Measurements from ENCODE around the gene TSPAN31.
"Not testable (repeated sequence)": the region's sequence is repeated elsewhere in the genome, so short reads cannot be mapped to it uniquely, and the experiment has no call there.

TSPAN31 gene

DNA sequence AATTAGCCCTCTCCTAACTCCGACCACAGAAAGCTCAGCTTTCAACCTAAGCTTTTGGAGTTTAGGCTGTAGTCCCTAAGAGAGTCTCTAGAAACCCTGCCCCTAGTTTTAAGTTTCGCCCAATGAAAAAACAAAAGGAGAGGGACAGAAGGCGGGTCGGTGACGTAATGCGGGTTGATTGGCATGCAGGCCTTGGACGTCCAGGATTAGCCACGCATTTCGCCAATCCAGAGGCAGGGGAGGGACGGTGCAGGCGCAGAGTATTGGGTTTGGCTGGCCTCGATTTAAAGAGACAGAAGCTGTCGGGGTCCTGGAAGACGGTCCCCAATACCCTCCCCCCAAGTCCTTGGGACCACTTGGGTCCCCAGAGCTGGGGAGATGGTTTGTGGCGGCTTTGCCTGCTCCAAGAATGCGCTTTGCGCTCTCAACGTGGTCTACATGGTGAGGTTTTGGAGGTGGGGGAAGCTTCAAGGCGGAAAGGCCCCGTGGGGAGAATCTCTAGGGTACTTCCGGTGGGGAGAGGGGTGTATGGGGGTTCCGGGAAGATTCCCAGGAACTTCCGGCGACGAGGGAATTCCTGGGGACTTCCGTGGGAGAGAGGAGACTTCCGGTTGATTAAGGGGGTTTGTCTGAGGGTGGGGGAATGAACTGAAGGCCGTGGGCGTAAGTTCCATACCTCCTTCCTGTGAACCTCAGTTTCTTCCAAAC lies at the start of gene TSPAN31:
TSPAN31 (plus strand) TSS at position 263 of the 708 bp plus-strand sequence; CDS start at position 379, 116 bp downstream.
- H3K4me3 Mint-ChIP-seq: peak within 1 kb of the TSS; percentile 98
- peaks cover 4% of the 10 kb centered on the region for H3K36me3 Mint-ChIP-seq
- peaks cover 51% of the 10 kb centered on the region for H3K4me1 Mint-ChIP-seq
- peak within 1 kb of the TSS; percentile 96 for H3K27ac Mint-ChIP-seq
- no peaks in the 10 kb centered on the region for H3K27me3 Mint-ChIP-seq
- no peaks in the 10 kb centered on the region for H3K9me3 Mint-ChIP-seq

GRCh38 chr12:57695770-57696432 lies 48.9 kb upstream of the TSPAN31 start:
- no peaks in the 10 kb centered on the region for H3K9me3 Mint-ChIP-seq
- peaks cover 7% of the 10 kb centered on the region for H3K4me1 Mint-ChIP-seq
- H3K27ac Mint-ChIP-seq: no peak overlapping the region
- no peaks in the 10 kb centered on the region for H3K27me3 Mint-ChIP-seq
- H3K36me3 Mint-ChIP-seq: peaks cover 7% of the 10 kb centered on the region
- H3K4me3 Mint-ChIP-seq: no peak overlapping the region

DNA sequence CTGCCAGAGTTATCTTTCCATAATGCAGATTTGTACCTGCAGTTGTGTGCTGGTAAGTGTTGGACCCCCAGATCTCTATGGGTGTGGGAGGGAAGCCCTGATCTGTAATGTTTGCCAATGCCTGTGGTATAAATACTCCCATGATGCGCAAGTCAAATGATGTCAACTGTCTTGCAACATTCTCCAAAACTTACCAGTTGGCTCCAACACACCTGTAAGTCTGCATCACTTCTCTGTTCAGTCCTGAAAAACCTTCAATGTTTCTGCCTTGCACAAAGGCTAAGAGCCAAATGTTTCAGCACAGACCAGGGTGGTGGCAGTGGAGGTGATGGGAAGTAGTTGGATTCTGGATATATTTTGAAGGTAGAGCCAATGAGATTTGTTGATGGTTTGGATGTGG lies 47.8 kb upstream of the TSPAN31 start:
- H3K4me1 Mint-ChIP-seq: peaks cover 7% of the 10 kb centered on the region
- H3K27ac Mint-ChIP-seq: no peak overlapping the region
- H3K36me3 Mint-ChIP-seq: peaks cover 7% of the 10 kb centered on the region
- no peaks in the 10 kb centered on the region for H3K27me3 Mint-ChIP-seq
- H3K9me3 Mint-ChIP-seq: no peaks in the 10 kb centered on the region
- no peak overlapping the region for H3K4me3 Mint-ChIP-seq

- Mint-ChIP-seq H3K27me3 (no peaks in the 10 kb centered on the region), H3K9me3 (no peaks in the 10 kb centered on the region), H3K4me3 (no peak overlapping the region), H3K4me1 (peaks cover 17% of the 10 kb centered on the region), H3K27ac (no peak overlapping the region), H3K36me3 (peaks cover 19% of the 10 kb centered on the region)
Measured at GRCh38 chr12:57698414-57698813, 46.4 kb upstream of the TSPAN31 start.

DNA sequence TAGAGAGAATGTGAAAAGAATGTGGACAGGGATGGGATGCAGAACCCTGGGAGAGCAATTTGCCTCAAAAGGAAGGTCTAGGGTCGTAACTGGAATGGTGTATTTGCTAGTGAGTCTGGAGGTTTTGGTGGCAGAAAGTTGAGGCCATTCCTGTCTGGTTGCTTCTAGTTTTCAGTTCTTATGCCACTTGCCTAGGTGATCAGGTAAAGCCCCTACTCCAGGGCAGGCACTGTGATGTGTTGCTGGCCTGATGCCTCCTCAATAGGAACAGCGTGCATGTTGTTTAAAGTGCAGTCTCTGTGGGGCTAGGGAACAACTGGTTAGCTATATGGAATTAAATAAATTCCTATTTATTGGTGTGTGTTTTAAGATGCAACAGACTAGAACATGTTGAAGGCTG lies 44.5 kb upstream of the TSPAN31 start:
- no peaks in the 10 kb centered on the region for H3K9me3 Mint-ChIP-seq
- peaks cover 17% of the 10 kb centered on the region for H3K4me1 Mint-ChIP-seq
- H3K27me3 Mint-ChIP-seq: no peaks in the 10 kb centered on the region
- H3K27ac Mint-ChIP-seq: no peak overlapping the region
- peaks cover 28% of the 10 kb centered on the region for H3K36me3 Mint-ChIP-seq
- H3K4me3 Mint-ChIP-seq: no peak overlapping the region

- H3K9me3 Mint-ChIP-seq: no peaks in the 10 kb centered on the region
- H3K27ac Mint-ChIP-seq: no peak overlapping the region
- peaks cover 32% of the 10 kb centered on the region for H3K36me3 Mint-ChIP-seq
- no peaks in the 10 kb centered on the region for H3K27me3 Mint-ChIP-seq
- peaks cover 14% of the 10 kb centered on the region for H3K4me1 Mint-ChIP-seq
- no peak overlapping the region for H3K4me3 Mint-ChIP-seq
Measured at GRCh38 chr12:57707250-57707649, 37.6 kb upstream of the TSPAN31 start.

DNA sequence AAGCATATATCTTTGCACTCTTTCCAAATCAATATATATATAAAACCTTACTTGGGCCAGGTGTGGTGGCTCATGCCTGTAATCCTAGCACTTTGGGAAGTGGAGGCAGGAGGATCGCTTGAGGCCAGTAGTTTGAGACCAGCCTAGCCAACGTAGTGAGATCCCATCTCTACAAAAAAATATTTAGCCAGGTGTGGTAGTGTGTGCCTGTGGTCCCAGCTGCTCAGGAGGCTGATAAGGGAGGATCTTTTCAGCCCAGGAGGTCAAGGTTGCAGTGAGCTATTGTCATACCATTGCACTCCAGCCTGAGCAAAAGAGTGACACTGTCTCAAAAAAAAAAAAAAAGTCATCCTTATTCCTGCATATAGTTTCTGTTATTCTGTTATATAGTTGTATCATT lies 36.5 kb upstream of the TSPAN31 start:
- Mint-ChIP-seq H3K4me1 (peaks cover 5% of the 10 kb centered on the region), H3K4me3 (no peak overlapping the region), H3K27ac (no peak overlapping the region), H3K9me3 (no peaks in the 10 kb centered on the region), H3K36me3 (peaks cover 23% of the 10 kb centered on the region), H3K27me3 (no peaks in the 10 kb centered on the region)

- Mint-ChIP-seq H3K9me3 (no peaks in the 10 kb centered on the region), H3K4me1 (peaks cover 5% of the 10 kb centered on the region), H3K4me3 (no peak overlapping the region), H3K27ac (no peak overlapping the region), H3K36me3 (peaks cover 8% of the 10 kb centered on the region), H3K27me3 (no peaks in the 10 kb centered on the region)
Measured at GRCh38 chr12:57712701-57713100, 32.1 kb upstream of the TSPAN31 start.

- no peaks in the 10 kb centered on the region for H3K9me3 Mint-ChIP-seq
- H3K27me3 Mint-ChIP-seq: no peaks in the 10 kb centered on the region
- no peak overlapping the region for H3K4me3 Mint-ChIP-seq
- H3K4me1 Mint-ChIP-seq: peaks cover 5% of the 10 kb centered on the region
- peaks cover 10% of the 10 kb centered on the region for H3K36me3 Mint-ChIP-seq
- H3K27ac Mint-ChIP-seq: no peak overlapping the region
Measured at GRCh38 chr12:57713209-57713608, 31.6 kb upstream of the TSPAN31 start.

DNA sequence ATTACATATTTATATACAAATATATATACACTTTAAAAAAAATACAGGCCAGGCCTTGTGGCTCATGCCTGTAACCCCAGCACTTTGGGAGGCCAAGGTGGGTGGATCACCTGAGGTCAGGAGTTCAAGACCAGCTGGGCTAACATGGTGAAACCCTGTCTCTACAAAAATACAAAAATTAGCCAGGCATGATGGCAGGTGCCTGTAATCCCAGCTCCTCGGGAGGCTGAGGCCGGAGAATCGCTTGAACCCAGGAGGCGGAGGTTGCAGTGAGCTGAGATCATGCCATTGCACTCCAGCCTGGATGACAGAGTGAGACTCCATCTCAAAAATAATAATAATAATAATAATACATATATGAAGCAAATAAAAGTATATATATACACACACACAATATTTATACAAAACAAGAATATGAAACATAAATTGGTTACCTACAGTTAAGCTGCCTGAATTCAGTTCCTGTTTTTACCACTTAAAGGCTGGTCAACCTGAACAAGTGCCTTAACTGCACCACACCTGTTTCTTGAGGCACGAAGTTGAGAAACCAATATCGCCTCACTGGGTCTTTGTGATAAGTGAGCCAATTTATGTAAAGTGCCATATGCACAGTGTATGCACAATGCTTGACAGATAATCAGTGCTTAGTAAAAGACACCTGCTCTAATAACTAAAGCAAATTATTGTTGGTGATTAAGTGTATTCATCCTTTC lies 29.6 kb upstream of the TSPAN31 start:
- not testable (repeated sequence) for H3K27ac Mint-ChIP-seq, H3K4me3 Mint-ChIP-seq

GRCh38 chr12:57715786-57716185 lies 29.1 kb upstream of the TSPAN31 start:
- Mint-ChIP-seq H3K27me3 (no peaks in the 10 kb centered on the region), H3K4me3 (no peak overlapping the region), H3K27ac (no peak overlapping the region), H3K4me1 (no peaks in the 10 kb centered on the region), H3K9me3 (no peaks in the 10 kb centered on the region), H3K36me3 (peaks cover 16% of the 10 kb centered on the region)

More for the DNA sequence above, 29.6 kb upstream of the TSPAN31 start:
- H3K4me1 Mint-ChIP-seq, H3K9me3 Mint-ChIP-seq, H3K27me3 Mint-ChIP-seq: not testable (repeated sequence)
- H3K36me3 Mint-ChIP-seq: peaks cover 16% of the 10 kb centered on the region

- Mint-ChIP-seq H3K4me3 (no peak overlapping the region), H3K9me3 (no peaks in the 10 kb centered on the region), H3K27ac (no peak overlapping the region), H3K27me3 (no peaks in the 10 kb centered on the region), H3K36me3 (peaks cover 15% of the 10 kb centered on the region), H3K4me1 (no peaks in the 10 kb centered on the region)
Measured at GRCh38 chr12:57716305-57716704, 28.5 kb upstream of the TSPAN31 start.

GRCh38 chr12:57717131-57717530 lies 27.7 kb upstream of the TSPAN31 start:
- Mint-ChIP-seq H3K4me3 (no peak overlapping the region), H3K9me3 (no peaks in the 10 kb centered on the region), H3K27ac (no peak overlapping the region), H3K36me3 (peaks cover 14% of the 10 kb centered on the region), H3K27me3 (no peaks in the 10 kb centered on the region), H3K4me1 (peaks cover 5% of the 10 kb centered on the region)

DNA sequence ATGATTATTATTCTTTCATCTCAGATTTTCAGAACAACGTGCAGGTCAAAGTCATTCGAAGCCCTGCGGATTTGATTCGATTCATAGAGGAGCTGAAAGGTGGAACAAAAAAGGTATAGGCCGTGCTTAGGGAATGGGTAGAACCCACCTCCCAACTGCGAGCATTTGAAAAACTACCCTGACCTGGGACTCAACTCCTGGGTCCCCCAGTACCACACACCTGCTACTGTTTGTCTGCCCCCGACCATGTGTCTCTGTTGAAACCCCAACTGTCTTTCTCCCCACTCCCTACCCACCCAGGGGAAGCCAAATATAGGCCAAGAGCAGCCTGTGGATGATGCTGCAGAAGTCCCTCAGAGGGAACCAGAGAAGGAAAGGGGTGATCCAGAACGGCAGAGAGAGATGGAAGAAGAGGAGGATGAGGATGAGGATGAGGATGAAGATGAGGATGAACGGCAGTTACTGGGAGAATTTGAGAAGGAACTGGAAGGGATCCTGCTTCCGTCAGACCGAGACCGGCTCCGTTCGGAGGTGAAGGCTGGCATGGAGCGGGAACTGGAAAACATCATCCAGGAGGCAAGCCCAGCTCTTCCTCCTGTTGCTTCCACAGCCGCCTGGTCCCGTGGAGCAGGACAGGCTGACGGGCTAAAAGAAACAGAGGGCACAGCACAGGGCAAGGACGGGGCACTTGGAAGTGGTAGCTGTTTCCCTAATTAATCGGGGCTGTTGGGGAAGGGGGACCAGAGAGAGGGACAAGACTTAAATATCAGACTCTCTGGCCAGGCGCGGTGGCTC lies 26.8 kb upstream of the TSPAN31 start:
- no peak overlapping the region for H3K4me3 Mint-ChIP-seq
- peaks cover 14% of the 10 kb centered on the region for H3K36me3 Mint-ChIP-seq
- H3K27me3 Mint-ChIP-seq: no peaks in the 10 kb centered on the region
- peaks cover 5% of the 10 kb centered on the region for H3K4me1 Mint-ChIP-seq
- no peak overlapping the region for H3K27ac Mint-ChIP-seq
- H3K9me3 Mint-ChIP-seq: no peaks in the 10 kb centered on the region
